SK-N-MC (cell line): ENCODE measurements around the gene HECTD4.

Experiments
- EZH2 ChIP-seq: fragments of 200-600 bp; sonication (generic); IDR thresholded peaks from one replicate; pipeline ENCODE4 v1.6.1; 2017; ENCODE audit warnings: antibody characterized with exemption
- POLR2AphosphoS5 ChIP-seq: IDR thresholded peaks from 2 replicates; pipeline ENCODE4 v1.6.1; 2012; ENCODE audit warnings: mild to moderate bottlenecking, low read depth, low read length, borderline replicate concordance

- TF ChIP-seq EZH2 (no peak), POLR2AphosphoS5 (no peak)
These were observed 143.2 kb downstream of the HECTD4 start for GRCh38 chr12:112239020-112239419.
